Body of pancreas (tissue), 4 donors: ENCODE data around the gene EML4.

ENCODE experiments used
- CTCF ChIP-seq, 7 experiments: fragments of 450-650 bp in 4 of 7; fragments of 200-600 bp in 3 of 7; sonication (generic) in 3 of 7; IDR thresholded peaks; one replicate each; pipeline ENCODE4 v1.5.1; 2016 to 2019; ENCODE audit warnings: antibody characterized with exemption in 7 of 7
- POLR2A ChIP-seq, 3 donors: fragments of 450-650 bp; IDR thresholded peaks; one replicate each; pipeline ENCODE4 v1.6.1; 2016; ENCODE audit warnings: antibody characterized with exemption in 3 of 3, mild to moderate bottlenecking in 2 of 3

DNA sequence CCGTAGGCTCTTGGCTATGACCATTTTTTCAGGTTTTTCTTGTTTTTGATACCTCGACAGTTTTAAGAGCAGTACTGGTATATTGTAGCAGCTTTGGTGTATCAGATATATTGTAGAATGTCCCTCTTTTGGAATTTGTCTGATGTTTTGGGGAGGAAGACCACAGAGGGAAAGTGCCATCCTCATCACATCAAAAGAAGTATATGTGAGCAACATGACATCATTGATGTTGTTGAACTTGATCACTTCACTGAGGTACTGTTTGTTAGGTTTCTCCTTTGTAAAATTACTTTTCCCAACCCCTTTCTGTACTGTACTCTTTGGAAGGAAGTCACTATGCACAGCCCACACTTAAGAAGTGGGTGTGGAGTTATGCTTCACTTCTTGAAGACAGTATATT lies 41.0 kb downstream of the EML4 start:
- TF ChIP-seq POLR2A (IDR thresholded peaks at IDR 0.05) = no peak
- no peak for TF ChIP-seq CTCF (IDR thresholded peaks at IDR 0.05)
